Activated naive CD8-positive, alpha-beta T cell treated with anti-CD3 and anti-CD28 coated beads for 36 hours (primary cell): ENCODE data around the gene USP9X. TPM values are rescaled to one million over a fixed set of nuclear protein-coding genes. Genes with fewer than 3 reads are reported as not detected.

Experiments
- DNase-seq: peaks from one replicate; pipeline ENCODE4 v3.0.0; 2021
- H3K27ac Mint-ChIP-seq: one replicate; pipeline ENCODE4 v1.8.0; 2022; ENCODE audit warnings: mild to moderate bottlenecking, moderate library complexity, mixed read lengths
- H3K27me3 Mint-ChIP-seq: one replicate; pipeline ENCODE4 v1.8.0; 2022; ENCODE audit warnings: mild to moderate bottlenecking, mixed read lengths
- H3K36me3 Mint-ChIP-seq: one replicate; pipeline ENCODE4 v1.8.0; 2021; ENCODE audit warnings: mild to moderate bottlenecking, mixed read lengths
- H3K4me1 Mint-ChIP-seq: one replicate; pipeline ENCODE4 v1.8.0; 2021; ENCODE audit warnings: mixed read lengths
- H3K4me3 Mint-ChIP-seq: one replicate; pipeline ENCODE4 v1.8.0; 2022; ENCODE audit warnings: mild to moderate bottlenecking, moderate library complexity, mixed read lengths
- H3K9me3 Mint-ChIP-seq: one replicate; pipeline ENCODE4 v1.8.0; 2022; ENCODE audit warnings: mixed read lengths
- total RNA-seq, 2 experiments: library from RNA; stranded (reverse); gene quantifications; one replicate each; pipeline ENCODE4 v1.2.3, GENCODE V29; 2021

Gene USP9X
- total RNA-seq, 2 experiments from 2014 or later: 53.8 to 54.5 TPM

- H3K27me3 Mint-ChIP-seq: no peaks in the 10 kb centered on the region
- no peak for DNase-seq
- no peaks in the 10 kb centered on the region for H3K9me3 Mint-ChIP-seq
- no peaks in the 10 kb centered on the region for H3K36me3 Mint-ChIP-seq
- no peaks in the 10 kb centered on the region for H3K4me1 Mint-ChIP-seq
- H3K4me3 Mint-ChIP-seq: no peak overlapping the region
- H3K27ac Mint-ChIP-seq: no peak overlapping the region
Measured at GRCh38 chrX:41066969-41067368, 18.3 kb upstream of the USP9X start.

- H3K36me3 Mint-ChIP-seq: no peaks in the 10 kb centered on the region
- no peaks in the 10 kb centered on the region for H3K27me3 Mint-ChIP-seq
- no peaks in the 10 kb centered on the region for H3K9me3 Mint-ChIP-seq
- no peak overlapping the region for H3K4me3 Mint-ChIP-seq
- H3K27ac Mint-ChIP-seq: no peak overlapping the region
- DNase-seq: no peak
- H3K4me1 Mint-ChIP-seq: no peaks in the 10 kb centered on the region
Measured at GRCh38 chrX:41067721-41068120, 17.5 kb upstream of the USP9X start.

GRCh38 chrX:41076742-41077141 lies 8.5 kb upstream of the USP9X start:
- H3K4me1 Mint-ChIP-seq: no peaks in the 10 kb centered on the region
- no peaks in the 10 kb centered on the region for H3K9me3 Mint-ChIP-seq
- no peak overlapping the region for H3K4me3 Mint-ChIP-seq
- H3K27me3 Mint-ChIP-seq: no peaks in the 10 kb centered on the region
- no peaks in the 10 kb centered on the region for H3K36me3 Mint-ChIP-seq
- H3K27ac Mint-ChIP-seq: no peak overlapping the region
- DNase-seq: no peak

- peaks cover 2% of the 10 kb centered on the region for H3K4me1 Mint-ChIP-seq
- H3K27ac Mint-ChIP-seq: no peak overlapping the region
- no peaks in the 10 kb centered on the region for H3K36me3 Mint-ChIP-seq
- no peaks in the 10 kb centered on the region for H3K27me3 Mint-ChIP-seq
- no peaks in the 10 kb centered on the region for H3K9me3 Mint-ChIP-seq
- no peak overlapping the region for H3K4me3 Mint-ChIP-seq
- DNase-seq: no peak
Measured at GRCh38 chrX:41081821-41082220, 3.4 kb upstream of the USP9X start.

DNA sequence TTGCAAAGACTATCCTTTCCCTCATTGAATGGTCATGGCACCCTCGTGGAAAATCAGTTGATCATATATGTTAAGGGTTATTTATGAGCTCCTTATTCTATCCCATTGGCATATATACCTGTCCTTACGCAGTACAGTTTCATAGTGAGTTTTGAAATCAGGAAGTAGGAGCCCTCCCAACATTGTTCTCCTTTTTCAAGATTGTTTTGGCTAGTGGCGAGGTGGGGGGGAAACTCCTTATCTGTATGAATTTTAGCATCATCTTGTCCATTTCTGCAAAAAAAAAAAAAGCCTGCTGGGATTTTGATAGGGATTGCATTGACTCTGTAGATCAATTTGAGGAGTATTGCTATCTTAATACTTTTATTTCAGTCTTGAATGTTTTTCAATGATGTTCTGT lies 2.5 kb upstream of the USP9X start:
- Mint-ChIP-seq H3K36me3 (peaks cover 4% of the 10 kb centered on the region), H3K27ac (no peak overlapping the region), H3K27me3 (no peaks in the 10 kb centered on the region), H3K4me3 (no peak overlapping the region), H3K4me1 (peaks cover 2% of the 10 kb centered on the region), H3K9me3 (no peaks in the 10 kb centered on the region)
- no peak for DNase-seq

GRCh38 chrX:41084044-41084892 lies 977 bp upstream of the USP9X start:
- peak overlapping the region; percentile 99 for H3K27ac Mint-ChIP-seq
- peak; percentile 94 for DNase-seq
- H3K27me3 Mint-ChIP-seq: no peaks in the 10 kb centered on the region
- H3K4me1 Mint-ChIP-seq: peaks cover 13% of the 10 kb centered on the region
- H3K36me3 Mint-ChIP-seq: peaks cover 17% of the 10 kb centered on the region
- no peaks in the 10 kb centered on the region for H3K9me3 Mint-ChIP-seq
- H3K4me3 Mint-ChIP-seq: peak overlapping the region; percentile 87

- Mint-ChIP-seq H3K27ac (peak overlapping the region; percentile 99), H3K4me1 (peaks cover 19% of the 10 kb centered on the region), H3K9me3 (no peaks in the 10 kb centered on the region), H3K36me3 (peaks cover 18% of the 10 kb centered on the region), H3K27me3 (no peaks in the 10 kb centered on the region), H3K4me3 (peak overlapping the region; percentile 87)
- DNase-seq: peak; percentile 66
Measured at GRCh38 chrX:41085512-41085877, 250 bp downstream of the USP9X start.

DNA sequence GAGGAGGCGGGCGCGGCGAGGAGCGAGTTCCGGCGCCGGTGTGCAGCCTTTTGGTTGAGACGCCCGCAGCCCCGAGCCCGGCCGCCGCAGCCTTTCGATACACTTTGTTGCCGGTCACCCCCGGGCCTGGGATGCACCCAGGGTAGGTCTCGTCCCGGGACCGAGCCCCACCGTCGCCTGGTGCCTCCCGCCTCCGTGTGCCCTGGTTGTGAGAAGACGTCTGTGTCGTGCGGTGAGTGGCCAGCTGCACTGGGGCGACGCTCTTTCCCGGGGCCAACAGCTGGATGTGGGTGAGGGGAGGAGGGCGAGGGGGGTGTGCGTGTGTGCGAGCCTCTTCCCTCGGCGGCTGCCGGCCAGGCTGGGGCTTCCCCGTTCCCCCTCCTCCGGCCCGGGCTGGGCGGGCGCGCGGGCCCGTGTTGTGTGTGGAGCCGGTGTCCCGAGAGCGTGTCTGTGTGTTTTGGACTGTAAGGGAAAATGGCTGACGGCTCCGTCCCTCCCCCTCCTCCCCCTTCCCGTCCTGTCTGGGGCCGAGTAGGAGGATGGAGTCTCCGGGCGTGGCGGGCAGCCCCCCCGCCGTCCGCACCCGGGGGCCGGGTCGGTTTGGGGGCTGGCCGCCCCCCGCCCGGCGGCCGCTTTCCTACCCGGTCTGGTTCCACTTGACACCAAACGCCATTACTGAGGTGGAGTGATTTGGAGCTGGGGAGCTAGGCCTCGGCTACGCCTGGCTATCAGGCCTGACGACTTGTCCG lies 807 bp downstream of the USP9X start:
- Mint-ChIP-seq H3K27me3 (no peaks in the 10 kb centered on the region), H3K36me3 (peaks cover 18% of the 10 kb centered on the region), H3K4me3 (peak overlapping the region; percentile 87), H3K9me3 (no peaks in the 10 kb centered on the region), H3K4me1 (peaks cover 23% of the 10 kb centered on the region), H3K27ac (peak overlapping the region; percentile 99)
- DNase-seq: peak; percentile 37

DNA sequence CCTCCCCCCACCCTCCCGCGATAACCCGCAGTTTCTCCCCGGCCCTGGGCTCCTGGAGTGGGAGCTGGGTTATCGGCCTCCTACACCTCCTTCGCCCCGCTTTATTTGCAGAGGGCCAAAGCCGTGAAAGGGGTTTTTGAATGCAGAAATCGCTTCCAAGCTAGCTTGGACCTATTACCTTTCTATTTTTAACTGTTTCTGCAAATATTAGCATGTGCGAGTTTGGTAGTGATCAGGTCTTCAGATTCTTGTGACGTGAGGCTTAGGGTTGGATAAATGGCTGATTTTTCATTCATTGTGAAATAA lies 1.3 kb downstream of the USP9X start:
- Mint-ChIP-seq H3K4me3 (peak overlapping the region; percentile 87), H3K9me3 (no peaks in the 10 kb centered on the region), H3K27ac (peak overlapping the region; percentile 99), H3K36me3 (peaks cover 18% of the 10 kb centered on the region), H3K4me1 (peaks cover 27% of the 10 kb centered on the region), H3K27me3 (no peaks in the 10 kb centered on the region)
- DNase-seq: no peak

DNA sequence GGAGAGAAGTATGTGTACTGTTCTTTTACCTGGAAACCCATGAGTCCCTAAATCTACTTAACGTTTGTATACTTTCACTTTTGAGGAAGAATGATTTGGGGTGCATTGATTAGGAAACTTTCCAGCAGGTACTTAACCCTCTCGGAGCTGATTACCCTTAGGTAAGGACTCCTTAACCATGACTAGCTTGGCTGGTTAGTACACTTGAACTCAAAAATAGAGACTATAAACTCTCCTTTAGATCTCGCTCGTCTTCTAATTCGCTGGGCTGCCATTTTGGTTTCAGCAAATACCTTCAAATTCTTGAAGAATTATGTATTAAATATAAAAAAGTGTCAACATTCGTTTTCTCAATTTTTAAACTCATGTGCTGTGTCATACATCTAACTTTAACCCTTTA lies 2.0 kb downstream of the USP9X start:
- Mint-ChIP-seq H3K27me3 (no peaks in the 10 kb centered on the region), H3K4me3 (peak overlapping the region; percentile 87), H3K4me1 (peaks cover 32% of the 10 kb centered on the region), H3K36me3 (peaks cover 22% of the 10 kb centered on the region), H3K9me3 (no peaks in the 10 kb centered on the region), H3K27ac (peak overlapping the region; percentile 99)
- DNase-seq: no peak

GRCh38 chrX:41090568-41091238 lies 5.5 kb downstream of the USP9X start:
- Mint-ChIP-seq H3K9me3 (no peaks in the 10 kb centered on the region), H3K27ac (peak overlapping the region; percentile 66), H3K36me3 (peaks cover 29% of the 10 kb centered on the region), H3K4me1 (peaks cover 49% of the 10 kb centered on the region), H3K27me3 (no peaks in the 10 kb centered on the region), H3K4me3 (peak overlapping the region; percentile 34)
- no peak for DNase-seq

DNA sequence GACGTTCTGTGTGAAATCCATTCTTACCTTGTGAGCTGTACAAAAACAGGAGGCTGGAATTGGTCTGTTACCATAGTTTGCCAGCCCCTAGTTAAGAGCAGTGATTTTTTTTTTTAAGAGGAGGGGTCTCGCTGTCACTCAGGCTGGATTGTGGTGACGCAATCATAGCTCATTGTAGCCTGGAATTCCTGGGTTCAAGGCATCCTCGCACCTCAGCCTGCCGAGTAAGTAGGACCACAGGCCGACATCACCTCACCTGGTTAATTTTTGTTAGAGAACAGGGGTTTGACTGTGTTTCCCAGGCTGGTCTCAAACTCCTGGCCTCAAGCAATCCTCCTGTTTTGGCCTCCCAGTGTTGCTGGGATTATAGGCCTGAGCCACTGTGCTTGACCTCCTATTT lies 7.5 kb downstream of the USP9X start:
- Mint-ChIP-seq H3K27me3 (no peaks in the 10 kb centered on the region), H3K27ac (no peak overlapping the region), H3K4me3 (no peak overlapping the region), H3K9me3 (no peaks in the 10 kb centered on the region), H3K4me1 (peaks cover 62% of the 10 kb centered on the region), H3K36me3 (peaks cover 26% of the 10 kb centered on the region)
- DNase-seq: no peak

DNA sequence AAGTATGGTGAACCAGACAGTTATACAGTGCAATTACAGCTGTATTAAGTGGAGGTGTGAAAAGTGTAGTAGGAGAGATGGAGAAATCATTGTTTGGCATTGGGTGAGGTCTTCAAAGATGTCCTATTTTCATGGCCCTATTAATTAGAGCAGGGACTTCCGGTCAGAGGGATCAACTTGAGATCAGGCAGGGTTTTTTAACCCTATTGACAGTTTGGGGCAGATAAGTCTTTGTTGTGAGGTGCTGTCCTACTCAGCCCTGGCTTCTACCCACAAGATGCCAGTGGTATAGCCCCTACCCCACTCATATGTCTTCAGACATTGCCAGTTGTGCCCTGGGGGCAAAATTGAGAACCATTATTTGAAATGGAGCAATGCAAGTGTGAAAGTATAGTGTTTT lies 9.9 kb downstream of the USP9X start:
- no peaks in the 10 kb centered on the region for H3K9me3 Mint-ChIP-seq
- peaks cover 54% of the 10 kb centered on the region for H3K4me1 Mint-ChIP-seq
- peaks cover 22% of the 10 kb centered on the region for H3K36me3 Mint-ChIP-seq
- no peak overlapping the region for H3K4me3 Mint-ChIP-seq
- DNase-seq: no peak
- H3K27ac Mint-ChIP-seq: peak overlapping the region; percentile 66
- H3K27me3 Mint-ChIP-seq: no peaks in the 10 kb centered on the region

DNA sequence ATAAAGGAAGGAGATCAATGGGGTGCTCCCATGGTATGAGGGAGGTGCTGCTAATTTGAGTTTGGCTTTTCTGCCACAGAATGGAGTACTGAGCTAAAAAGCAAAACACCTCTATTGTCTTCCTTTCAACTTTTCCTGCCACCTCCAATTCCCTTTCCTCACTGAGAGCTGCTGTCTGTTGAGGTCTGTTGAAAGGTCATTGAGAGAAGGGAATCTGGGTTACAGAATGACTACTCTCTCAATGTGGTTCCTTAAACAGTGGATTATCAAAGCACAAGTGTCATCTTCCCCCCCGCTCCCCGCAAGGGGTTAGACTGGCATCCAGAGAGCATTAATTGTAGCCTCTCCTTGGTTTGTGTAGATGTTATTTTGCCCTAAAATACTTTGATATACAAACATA lies 10.7 kb downstream of the USP9X start:
- Mint-ChIP-seq H3K9me3 (no peaks in the 10 kb centered on the region), H3K4me1 (peaks cover 50% of the 10 kb centered on the region), H3K27me3 (no peaks in the 10 kb centered on the region), H3K4me3 (no peak overlapping the region), H3K27ac (peak overlapping the region; percentile 66), H3K36me3 (peaks cover 22% of the 10 kb centered on the region)
- no peak for DNase-seq

GRCh38 chrX:41096339-41096955 lies 11.2 kb downstream of the USP9X start:
- H3K27me3 Mint-ChIP-seq: no peaks in the 10 kb centered on the region
- peaks cover 47% of the 10 kb centered on the region for H3K4me1 Mint-ChIP-seq
- H3K9me3 Mint-ChIP-seq: no peaks in the 10 kb centered on the region
- DNase-seq: no peak
- H3K4me3 Mint-ChIP-seq: no peak overlapping the region
- peak overlapping the region; percentile 17 for H3K27ac Mint-ChIP-seq
- peaks cover 22% of the 10 kb centered on the region for H3K36me3 Mint-ChIP-seq
